Right atrium auricular region (tissue), 2 donors: Measurements from ENCODE around the gene LMAN2. TPM values are rescaled to one million over a fixed set of nuclear protein-coding genes. Genes with fewer than 3 reads are reported as not detected.
A peak's percentile ranks its signal among the peaks of the same experiment; 100 is the strongest.

Experiments used
- DNase-seq: peaks from one replicate; pipeline ENCODE4 v3.0.0-alpha.2; 2019; ENCODE audit warnings: low spot score
- H3K27ac ChIP-seq, 2 donors: fragments of 200-600 bp; sonication (generic); 1 replicate in 1 of 2; 2 replicates in 1 of 2; pipeline ENCODE4 v1.5.1; 2016 to 2019
- H3K27me3 ChIP-seq, 2 donors: fragments of 200-600 bp; sonication (generic); one replicate each; pipeline versions ENCODE4 v1.5.1 to v1.6.0; 2017 to 2019
- H3K36me3 ChIP-seq: fragments of 200-600 bp; sonication (generic); one replicate; pipeline ENCODE4 v1.5.1; 2016
- H3K4me1 ChIP-seq, 2 donors: fragments of 200-600 bp; sonication (generic); one replicate each; pipeline versions ENCODE4 v1.5.1 to v1.6.0; 2017 to 2019
- H3K4me3 ChIP-seq, 2 donors: fragments of 200-600 bp; sonication (generic); 1 replicate in 1 of 2; 2 replicates in 1 of 2; pipeline ENCODE4 v1.5.1; 2017 to 2019; ENCODE audit warnings: mild to moderate bottlenecking in 1 of 2, moderate library complexity in 1 of 2
- H3K9me3 ChIP-seq, 2 donors: fragments of 200-600 bp; sonication (generic); one replicate each; pipeline ENCODE4 v1.5.1; 2019
- CTCF ChIP-seq, 2 donors: fragments of 200-600 bp; sonication (generic); IDR thresholded peaks; one replicate each; pipeline ENCODE4 v1.5.1; 2019; ENCODE audit warnings: antibody characterized with exemption in 2 of 2
- total RNA-seq, 2 donors: library from RNA; depleted of rRNA; stranded (reverse); fragments of >200 nt; gene quantifications; one replicate each; pipeline ENCODE4 v1.1.0, GENCODE V29; 2016

The LMAN2 gene
- total RNA-seq, 2 donors from 2014 or later, result 128 to 134 TPM

DNA sequence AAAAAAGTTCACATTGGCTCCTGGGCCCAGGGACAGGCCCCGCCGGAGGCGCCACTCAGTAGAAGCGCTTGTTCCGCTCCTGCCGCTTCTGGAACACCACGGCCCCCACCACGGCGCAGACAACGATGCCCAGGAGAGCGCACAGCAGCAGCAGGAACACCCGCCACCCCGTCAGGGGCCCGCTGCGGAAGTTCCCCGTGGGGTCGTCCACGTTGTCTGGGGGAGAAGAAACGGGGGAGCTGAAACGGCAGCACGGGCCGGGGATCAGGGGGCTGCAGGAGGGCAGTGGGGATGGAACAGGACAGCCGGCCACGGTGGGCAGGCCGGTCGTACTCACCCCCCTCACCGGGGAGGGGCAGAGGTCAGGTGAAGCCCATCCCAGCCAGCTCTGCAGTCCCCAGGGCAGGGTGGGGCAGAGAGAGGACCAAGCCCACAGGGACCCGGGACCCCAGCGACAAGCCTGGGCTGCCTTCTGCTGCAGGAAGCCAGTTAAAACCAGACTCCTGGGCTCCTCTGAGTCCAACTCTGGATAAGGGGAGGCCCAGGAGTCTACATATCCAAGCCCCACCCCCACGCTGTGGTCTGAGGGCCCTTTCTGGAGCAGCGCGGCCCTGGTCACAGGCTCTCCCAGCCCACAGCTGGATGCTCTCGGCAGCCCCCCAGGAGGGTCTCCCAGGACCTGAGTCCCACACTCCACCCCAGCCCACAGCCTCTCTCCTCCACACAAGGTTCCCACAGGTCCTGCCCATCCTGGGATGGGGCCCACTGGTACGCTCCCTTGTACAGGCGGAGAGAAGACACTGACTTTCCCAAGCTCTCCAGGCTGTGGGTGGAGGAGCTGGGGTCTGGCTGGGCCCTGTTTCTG lies 19.2 kb downstream of the LMAN2 start:
- TF ChIP-seq CTCF (IDR thresholded peaks at IDR 0.05), result no peak
- Histone ChIP-seq H3K27ac (no peak overlapping the region), H3K36me3 (peaks cover 62% of the 10 kb centered on the region), H3K27me3 (no peaks in the 10 kb centered on the region), H3K4me3 (no peak overlapping the region), H3K4me1 (peaks cover 0 to 20% of the 10 kb centered on the region in 2 donors), H3K9me3 (no peaks in the 10 kb centered on the region)
- no peak for DNase-seq

- Histone ChIP-seq H3K4me3 (no peak overlapping the region), H3K27ac (no peak overlapping the region), H3K9me3 (no peaks in the 10 kb centered on the region), H3K36me3 (peaks cover 51% of the 10 kb centered on the region), H3K4me1 (peaks cover 0 to 18% of the 10 kb centered on the region in 2 donors), H3K27me3 (no peaks in the 10 kb centered on the region)
- no peak for TF ChIP-seq CTCF (IDR thresholded peaks at IDR 0.05)
- no peak for DNase-seq
These were observed 20.3 kb downstream of the LMAN2 start for GRCh38 chr5:177330991-177331842.

DNA sequence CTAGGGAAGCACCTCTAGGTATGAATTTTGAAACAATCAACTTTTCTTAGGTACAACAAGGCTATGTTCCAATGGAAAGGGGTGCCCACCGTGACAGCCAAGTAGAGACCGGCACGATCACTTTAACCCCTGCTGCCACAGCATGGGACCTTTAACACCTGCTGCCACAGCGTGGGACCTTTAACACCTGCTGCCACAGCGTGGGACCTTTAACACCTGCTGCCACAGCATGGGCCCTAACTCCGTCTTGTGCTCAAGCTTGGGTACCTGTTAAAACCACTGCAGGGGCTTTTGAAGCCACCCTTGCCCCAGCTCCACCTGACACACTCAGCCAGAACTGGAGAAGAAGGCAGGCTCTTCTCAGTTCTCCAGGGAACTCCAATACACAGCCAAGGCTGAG lies 21.6 kb downstream of the LMAN2 start:
- H3K9me3 ChIP-seq, result no peaks in the 10 kb centered on the region
- no peak for TF ChIP-seq CTCF (IDR thresholded peaks at IDR 0.05)
- H3K27me3 ChIP-seq, result no peaks in the 10 kb centered on the region
- peaks cover 0 to 7% of the 10 kb centered on the region in 2 donors for H3K4me1 ChIP-seq
- no peak for DNase-seq
- peaks cover 38% of the 10 kb centered on the region for H3K36me3 ChIP-seq
- no peak overlapping the region for H3K27ac ChIP-seq
- H3K4me3 ChIP-seq, result no peak overlapping the region

DNA sequence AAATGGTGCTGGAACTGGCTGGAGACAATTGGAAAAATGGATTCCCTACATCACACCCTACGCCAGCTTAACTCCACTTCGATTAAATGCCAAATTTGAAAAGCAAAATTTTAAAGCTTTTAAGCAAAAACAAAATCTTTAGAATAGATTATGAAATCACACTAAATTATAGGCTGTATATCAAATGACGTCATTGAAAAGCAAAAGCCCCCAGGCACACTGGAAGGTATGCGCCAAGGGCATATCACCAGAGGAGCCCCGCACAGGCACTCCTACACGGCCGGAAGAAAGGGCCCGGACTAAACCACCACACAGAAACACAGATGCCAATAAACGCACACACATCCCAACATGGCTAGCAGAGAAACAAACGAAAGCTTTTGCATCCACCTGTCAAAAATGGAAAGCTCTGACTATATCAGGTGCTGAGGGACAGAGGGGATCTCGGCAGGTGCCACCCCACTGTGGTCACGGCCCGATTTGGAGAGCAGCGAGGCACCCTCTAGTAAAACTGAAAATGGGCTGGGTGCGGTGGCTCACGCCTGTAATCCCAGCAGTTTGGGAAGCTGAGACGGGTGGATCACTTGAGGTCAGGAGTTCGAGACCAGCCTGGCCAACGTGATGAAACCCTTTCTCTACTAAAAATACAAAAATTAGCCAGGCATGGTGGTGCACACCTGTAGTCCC lies 22.8 kb downstream of the LMAN2 start:
- Histone ChIP-seq H3K9me3 (no peaks in the 10 kb centered on the region), H3K4me1 (no peaks in the 10 kb centered on the region), H3K4me3 (no peak overlapping the region), H3K27ac (no peak overlapping the region), H3K27me3 (no peaks in the 10 kb centered on the region), H3K36me3 (peaks cover 27% of the 10 kb centered on the region)
- DNase-seq, result no peak
- no peak for TF ChIP-seq CTCF (IDR thresholded peaks at IDR 0.05)

GRCh38 chr5:177327539-177328522 lies 23.6 kb downstream of the LMAN2 start:
- no peaks in the 10 kb centered on the region for H3K27me3 ChIP-seq
- peak overlapping the region; percentile 33 to 48 for H3K27ac ChIP-seq
- no peaks in the 10 kb centered on the region for H3K9me3 ChIP-seq
- no peaks in the 10 kb centered on the region for H3K4me1 ChIP-seq
- DNase-seq, result no peak
- H3K4me3 ChIP-seq, result no peak overlapping the region
- H3K36me3 ChIP-seq, result peaks cover 18% of the 10 kb centered on the region
- TF ChIP-seq CTCF (IDR thresholded peaks at IDR 0.05), result no peak
